GM12891 (cell line): ENCODE measurements around the gene HBM.

ENCODE experiments used
- POLR2A ChIP-seq: IDR thresholded peaks from 2 replicates; pipeline ENCODE4 v1.6.1; 2011; ENCODE audit warnings: low read depth, low read length, control low read depth
- SPI1 ChIP-seq: IDR thresholded peaks from 2 replicates; pipeline ENCODE4 v1.6.1; 2011; ENCODE audit warnings: low read depth, low read length, control low read depth
- TAF1 ChIP-seq: IDR thresholded peaks from 2 replicates; pipeline ENCODE4 v1.6.1; 2011; ENCODE audit warnings: low read depth, low read length, control low read depth

DNA sequence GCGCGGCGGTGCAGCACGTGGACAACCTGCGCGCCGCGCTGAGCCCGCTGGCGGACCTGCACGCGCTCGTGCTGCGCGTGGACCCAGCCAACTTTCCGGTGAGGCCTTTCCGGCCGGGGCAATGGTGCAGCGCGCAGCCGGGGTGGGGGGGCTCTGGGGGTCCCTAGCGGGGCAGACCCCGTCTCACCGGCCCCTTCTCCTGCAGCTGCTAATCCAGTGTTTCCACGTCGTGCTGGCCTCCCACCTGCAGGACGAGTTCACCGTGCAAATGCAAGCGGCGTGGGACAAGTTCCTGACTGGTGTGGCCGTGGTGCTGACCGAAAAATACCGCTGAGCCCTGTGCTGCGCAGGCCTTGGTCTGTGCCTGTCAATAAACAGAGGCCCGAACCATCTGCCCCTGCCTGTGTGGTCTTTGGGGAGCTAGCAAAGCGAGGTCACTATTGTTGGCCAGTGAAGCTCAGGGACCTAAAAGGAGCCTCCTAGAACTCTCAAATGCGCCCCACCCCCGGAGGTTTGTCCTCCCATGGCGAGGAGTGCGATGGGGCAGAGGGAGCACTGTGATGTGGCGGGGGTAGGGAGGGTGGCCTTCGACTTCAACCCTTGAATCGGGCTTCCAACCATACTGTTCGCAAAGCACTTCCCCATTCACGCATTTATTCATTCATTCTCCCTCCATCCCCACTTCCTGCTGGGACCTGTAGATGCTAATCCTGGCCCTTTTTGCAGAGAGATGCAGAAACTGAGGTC, 770 bp downstream of the HBM start:
- no peak for TF ChIP-seq POLR2A
- peak; percentile 34; the same call in 1 of the 2 replicates for TF ChIP-seq SPI1
- no peak for TF ChIP-seq TAF1
